ENCODE measurements around the gene SETX.

The SETX gene

DNA sequence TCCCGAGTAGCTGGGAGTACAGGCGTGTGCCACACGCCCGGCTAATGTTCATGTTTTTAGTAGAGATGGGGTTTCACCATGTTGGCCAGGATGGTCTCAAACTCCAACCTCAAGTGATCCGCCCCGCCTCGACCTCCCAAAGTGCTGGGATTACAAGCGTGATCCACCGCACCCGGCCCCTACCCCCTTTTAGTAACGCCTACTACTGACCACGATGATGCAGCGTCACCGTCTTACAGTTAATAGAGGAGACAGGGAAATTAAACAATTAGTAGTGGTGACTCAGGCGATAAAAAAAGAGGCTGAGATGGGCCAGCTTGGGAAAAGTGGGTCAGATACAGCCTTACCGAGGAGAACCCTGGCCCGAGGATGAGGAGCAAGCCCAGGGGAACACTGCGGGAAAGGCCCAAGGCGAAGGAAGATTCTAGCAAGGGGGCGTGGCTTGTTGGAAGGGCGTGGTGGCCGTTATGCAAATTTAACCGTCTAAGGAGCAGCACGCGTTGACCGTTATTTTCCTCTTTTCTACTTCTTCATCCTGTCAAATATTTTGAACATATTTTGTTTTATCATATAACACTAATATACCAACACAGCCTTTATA is 1.6 kb upstream of the SETX start:
- peaks cover 20% of the 10 kb centered on the region for H3K36me3 ChIP-seq
- H3K9me3 ChIP-seq: no peaks in the 10 kb centered on the region
- no peak overlapping the region for H3K4me3 ChIP-seq (ENCODE audit: low read depth in 1 of 2, low read length in 1 of 2)
- peaks cover 37 to 39% of the 10 kb centered on the region in 2 experiments for H3K4me1 ChIP-seq (ENCODE audit: control insufficient read depth in 1 of 2, insufficient read depth in 1 of 2, low read depth in 1 of 2, low read length in 1 of 2)
- no peak for TF ChIP-seq CTCF (IDR thresholded peaks at IDR 0.05)
- H3K27me3 ChIP-seq: peaks cover 7% of the 10 kb centered on the region
- H3K27ac ChIP-seq: peak overlapping the region; percentile 96

DNA sequence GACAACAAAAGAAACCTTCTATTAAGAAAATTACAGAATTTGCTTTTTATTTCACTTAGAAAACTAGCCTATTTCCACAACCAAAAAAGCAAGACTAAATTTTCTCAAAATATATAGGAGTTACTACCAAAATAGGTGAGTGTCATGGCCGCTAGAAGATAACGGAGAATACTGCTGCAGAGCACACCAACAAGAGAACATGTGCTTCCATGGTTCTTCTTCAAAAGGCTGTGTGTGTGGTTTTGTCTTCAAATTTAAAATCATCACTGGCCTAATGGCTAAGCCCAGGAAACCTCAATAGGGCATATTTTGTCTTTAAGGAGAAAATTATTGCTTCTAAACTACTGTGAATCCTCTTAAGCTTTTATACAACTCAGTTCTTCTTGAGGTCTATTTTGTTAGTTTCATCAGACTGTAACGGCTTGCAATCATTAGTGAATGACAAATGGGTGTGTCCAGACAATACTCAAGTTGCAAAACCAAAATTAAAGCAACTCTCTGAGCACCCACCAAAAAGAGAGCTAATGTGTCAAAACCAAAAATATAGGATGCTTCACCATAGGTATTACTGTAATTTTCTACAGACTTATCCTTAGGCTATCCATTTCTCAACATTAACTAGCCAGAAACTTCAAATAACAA is 3.3 kb downstream of the SETX start:
- TF ChIP-seq CTCF (IDR thresholded peaks at IDR 0.05): no peak
- H3K36me3 ChIP-seq: peaks cover 68% of the 10 kb centered on the region
- peaks cover 40 to 47% of the 10 kb centered on the region in 2 experiments for H3K4me1 ChIP-seq (ENCODE audit: control insufficient read depth in 1 of 2, insufficient read depth in 1 of 2, low read depth in 1 of 2, low read length in 1 of 2)
- no peaks in the 10 kb centered on the region for H3K27me3 ChIP-seq
- H3K4me3 ChIP-seq (ENCODE audit: low read depth in 1 of 2, low read length in 1 of 2): peak overlapping the region in 1 of 2 experiments; percentile 39
- no peaks in the 10 kb centered on the region for H3K9me3 ChIP-seq
- peak overlapping the region; percentile 96 for H3K27ac ChIP-seq

DNA sequence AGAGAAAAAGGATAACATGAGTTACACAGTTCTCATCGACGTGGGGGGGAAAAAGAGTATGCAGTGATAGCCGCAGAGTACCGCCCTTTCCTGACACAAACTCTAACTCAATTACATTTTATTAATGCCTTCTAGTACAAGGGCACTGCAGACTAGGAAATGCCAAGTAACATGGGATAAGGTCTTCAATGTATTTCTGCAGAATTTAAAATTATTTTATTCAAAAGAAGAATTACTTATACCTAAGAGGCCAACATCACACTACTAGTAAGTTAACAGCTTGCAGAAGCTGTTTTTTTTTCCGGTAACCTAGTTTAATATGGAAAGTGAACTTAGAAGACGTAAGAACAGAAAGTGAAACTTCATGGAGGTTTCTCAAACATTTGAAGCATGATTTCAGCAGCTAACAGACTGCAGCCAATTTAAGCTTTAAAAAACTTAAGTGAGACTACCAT is 3.9 kb downstream of the SETX start:
- H3K27ac ChIP-seq: peak overlapping the region; percentile 96
- H3K9me3 ChIP-seq: no peaks in the 10 kb centered on the region
- H3K4me1 ChIP-seq (ENCODE audit: control insufficient read depth in 1 of 2, insufficient read depth in 1 of 2, low read depth in 1 of 2, low read length in 1 of 2): peaks cover 40 to 47% of the 10 kb centered on the region in 2 experiments
- no peaks in the 10 kb centered on the region for H3K27me3 ChIP-seq
- H3K36me3 ChIP-seq: peaks cover 75% of the 10 kb centered on the region
- H3K4me3 ChIP-seq (ENCODE audit: low read depth in 1 of 2, low read length in 1 of 2): peak overlapping the region in 1 of 2 experiments; percentile 39
- no peak for TF ChIP-seq CTCF (IDR thresholded peaks at IDR 0.05)

DNA sequence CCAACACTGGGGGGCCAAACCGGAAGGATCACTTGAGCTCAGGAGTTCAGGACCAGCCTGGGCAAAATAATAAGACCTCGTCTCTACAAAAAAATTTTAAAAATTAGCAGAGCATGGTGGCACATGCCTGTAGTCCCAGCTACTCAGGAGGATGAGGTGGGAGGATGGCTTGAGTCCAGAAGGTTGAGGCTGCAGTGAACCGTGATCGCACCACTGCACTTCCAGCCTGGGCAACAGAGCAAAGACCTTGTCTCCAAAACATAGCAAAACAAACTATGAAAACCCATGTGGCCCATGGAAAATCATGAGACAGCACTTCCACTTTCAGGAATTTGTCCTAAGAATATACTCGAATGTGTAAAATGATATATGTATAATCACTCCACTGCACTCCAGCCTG is 6.1 kb downstream of the SETX start:
- no peaks in the 10 kb centered on the region for H3K9me3 ChIP-seq
- H3K4me1 ChIP-seq (ENCODE audit: control insufficient read depth in 1 of 2, insufficient read depth in 1 of 2, low read depth in 1 of 2, low read length in 1 of 2): peaks cover 28 to 37% of the 10 kb centered on the region in 2 experiments
- no peak for TF ChIP-seq CTCF (IDR thresholded peaks at IDR 0.05)
- peaks cover 97% of the 10 kb centered on the region for H3K36me3 ChIP-seq
- no peak overlapping the region for H3K27ac ChIP-seq
- H3K27me3 ChIP-seq: no peaks in the 10 kb centered on the region
- no peak overlapping the region for H3K4me3 ChIP-seq (ENCODE audit: low read depth in 1 of 2, low read length in 1 of 2)

GRCh38 chr9:132346177-132346576 is 8.6 kb downstream of the SETX start:
- Histone ChIP-seq H3K27ac (no peak overlapping the region), H3K4me1 (ENCODE audit: control insufficient read depth in 1 of 2, insufficient read depth in 1 of 2, low read depth in 1 of 2, low read length in 1 of 2) (peaks cover 8 to 13% of the 10 kb centered on the region in 2 experiments), H3K9me3 (no peaks in the 10 kb centered on the region), H3K27me3 (no peaks in the 10 kb centered on the region), H3K36me3 (peaks cover 100% of the 10 kb centered on the region), H3K4me3 (ENCODE audit: low read depth in 1 of 2, low read length in 1 of 2) (no peak overlapping the region)
- no peak for TF ChIP-seq CTCF (IDR thresholded peaks at IDR 0.05)
